GM15510 (cell line): Measurements from ENCODE around the gene FGF14.

Experiments used
- POLR2A ChIP-seq: IDR thresholded peaks from 3 replicates; pipeline ENCODE4 v1.6.1; 2011; ENCODE audit warnings: borderline replicate concordance; ENCODE audit not compliant: insufficient read length; ENCODE audit errors: extremely low read depth

FGF14 gene

DNA sequence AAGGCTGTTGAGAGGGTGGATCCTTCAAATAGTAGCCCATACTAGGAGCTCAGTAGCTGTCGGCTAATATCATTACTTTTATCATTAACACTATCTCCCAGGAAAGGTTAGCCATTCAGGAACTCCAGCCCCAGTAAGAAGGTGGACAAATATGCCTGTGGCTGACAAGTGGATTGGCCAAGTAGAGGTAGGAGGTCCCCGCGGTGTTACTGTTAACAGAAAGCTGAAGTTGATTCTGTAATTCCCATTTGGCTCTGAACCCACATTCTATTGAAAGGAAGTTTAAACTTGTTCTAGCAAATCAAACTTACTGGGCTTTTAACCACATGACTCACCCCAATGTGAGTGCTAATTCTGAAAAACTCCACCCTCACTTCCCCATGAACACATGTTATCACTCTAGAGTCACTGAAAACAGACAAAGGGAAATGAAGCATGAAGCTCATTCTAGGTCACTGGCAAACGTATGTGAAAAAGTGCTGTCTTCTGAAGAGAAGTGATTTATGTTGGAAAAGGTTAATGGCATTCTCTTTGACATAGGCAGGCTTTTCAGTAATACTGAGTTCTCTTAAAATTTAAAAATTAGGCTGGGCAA, 273.5 kb downstream of the FGF14 start:
- no peak for TF ChIP-seq POLR2A

- no peak for TF ChIP-seq POLR2A
These were observed 274.7 kb downstream of the FGF14 start for GRCh38 chr13:102127153-102127552.

- TF ChIP-seq POLR2A, result no peak
These were observed 279.7 kb downstream of the FGF14 start for GRCh38 chr13:102122147-102122546.

- TF ChIP-seq POLR2A, result no peak
These were observed 284.5 kb downstream of the FGF14 start for GRCh38 chr13:102117175-102117831.

DNA sequence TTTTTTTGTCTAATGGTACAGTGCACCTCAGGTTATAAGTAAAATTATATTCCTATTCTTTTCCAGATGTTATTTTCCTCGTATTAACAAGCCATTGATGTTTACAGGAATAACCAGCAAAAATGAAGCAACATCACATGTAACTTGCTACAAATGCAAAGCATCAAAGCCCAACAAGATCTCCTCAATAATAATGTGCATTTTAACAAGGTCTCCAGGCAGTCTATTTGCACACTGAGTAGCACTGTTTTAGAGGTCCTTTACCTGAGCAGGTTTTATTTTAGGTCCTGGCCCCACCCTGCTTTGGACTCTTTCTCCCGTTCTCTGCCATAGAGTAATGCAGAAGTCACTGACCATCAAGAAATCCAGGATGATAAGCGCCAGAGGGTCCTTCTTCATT, 298.4 kb downstream of the FGF14 start:
- TF ChIP-seq POLR2A, result no peak

DNA sequence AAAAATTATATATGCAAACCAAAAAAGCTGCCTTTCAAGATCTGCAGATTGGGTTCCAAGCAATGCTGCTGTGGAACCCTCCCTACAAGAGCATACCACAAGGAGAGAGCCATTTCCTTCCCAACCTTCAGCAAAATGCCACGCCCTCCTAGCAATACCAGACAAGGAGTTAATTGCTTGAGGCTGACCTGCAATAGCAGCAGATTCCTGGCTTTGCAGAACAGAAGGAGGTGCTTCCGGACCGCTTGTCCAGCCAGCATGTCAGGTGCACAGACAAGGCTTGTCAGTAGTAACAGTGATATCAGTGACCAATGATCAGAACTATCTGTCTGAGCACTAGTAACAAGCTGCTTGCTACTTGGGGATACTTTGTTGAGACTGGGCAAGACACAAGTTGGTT, 301.6 kb downstream of the FGF14 start:
- TF ChIP-seq POLR2A, result no peak

DNA sequence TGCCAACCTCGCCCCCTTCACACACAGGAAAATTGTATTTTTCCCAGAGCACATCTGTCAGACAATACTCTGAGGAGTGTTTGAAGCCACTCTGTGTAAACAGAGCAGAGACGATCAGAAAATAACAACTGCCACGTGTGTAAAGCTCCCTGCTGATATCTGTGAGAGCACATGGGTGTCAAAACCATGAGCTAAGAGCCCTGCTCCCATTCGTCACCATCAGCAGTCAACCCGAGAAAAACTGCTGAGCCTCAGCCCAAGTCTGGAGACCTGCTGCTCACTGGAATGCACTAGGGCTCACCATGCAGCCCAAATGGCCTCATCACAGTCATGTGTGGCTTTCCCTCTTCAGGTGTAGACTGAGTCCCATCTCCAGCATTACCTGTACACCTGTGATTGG, 304.1 kb downstream of the FGF14 start:
- TF ChIP-seq POLR2A, result no peak

- TF ChIP-seq POLR2A, result no peak
These were observed 310.6 kb downstream of the FGF14 start for GRCh38 chr13:102091231-102091630.

GRCh38 chr13:102090532-102090931, 311.3 kb downstream of the FGF14 start:
- no peak for TF ChIP-seq POLR2A

DNA sequence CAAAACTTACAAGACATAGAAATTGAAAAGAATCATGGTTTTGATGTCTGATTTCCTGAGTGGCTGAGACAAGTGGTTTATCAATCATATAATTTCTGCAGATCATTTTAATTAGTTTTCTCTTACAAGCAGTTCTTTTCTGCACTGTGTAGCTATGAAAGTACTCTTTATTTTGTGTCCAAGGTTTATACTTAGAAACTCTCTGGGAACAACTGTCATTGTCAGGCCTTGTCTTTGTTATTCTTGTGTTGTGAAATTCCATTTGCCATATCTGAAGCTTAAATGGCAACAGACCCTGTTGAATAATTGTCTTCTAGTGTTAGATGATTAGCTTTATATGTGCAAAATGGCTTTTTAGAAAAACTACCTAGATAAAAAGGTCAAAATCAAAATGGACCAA, 312.1 kb downstream of the FGF14 start:
- no peak for TF ChIP-seq POLR2A

GRCh38 chr13:102089177-102089576, 312.7 kb downstream of the FGF14 start:
- TF ChIP-seq POLR2A, result no peak

DNA sequence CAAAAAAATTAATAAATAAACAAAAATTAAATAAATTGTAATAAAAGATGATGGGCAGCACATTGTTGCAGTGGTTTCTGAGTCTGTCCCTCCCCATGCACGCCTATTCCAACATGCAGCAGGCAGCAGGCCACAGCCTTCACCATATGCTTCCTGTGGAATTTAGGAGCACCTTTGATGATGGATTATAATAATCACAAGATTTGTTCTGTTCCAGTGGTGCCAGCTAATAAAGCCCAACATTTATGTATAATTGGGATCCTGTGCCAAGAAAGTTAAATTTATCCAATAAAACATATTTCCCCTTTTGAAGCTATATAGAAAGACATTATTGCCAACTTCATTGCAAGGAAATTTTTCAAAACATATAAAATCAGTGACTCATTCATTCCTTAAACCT, 328.6 kb downstream of the FGF14 start:
- no peak for TF ChIP-seq POLR2A

- no peak for TF ChIP-seq POLR2A
These were observed 330.1 kb downstream of the FGF14 start for GRCh38 chr13:102071711-102072110.

DNA sequence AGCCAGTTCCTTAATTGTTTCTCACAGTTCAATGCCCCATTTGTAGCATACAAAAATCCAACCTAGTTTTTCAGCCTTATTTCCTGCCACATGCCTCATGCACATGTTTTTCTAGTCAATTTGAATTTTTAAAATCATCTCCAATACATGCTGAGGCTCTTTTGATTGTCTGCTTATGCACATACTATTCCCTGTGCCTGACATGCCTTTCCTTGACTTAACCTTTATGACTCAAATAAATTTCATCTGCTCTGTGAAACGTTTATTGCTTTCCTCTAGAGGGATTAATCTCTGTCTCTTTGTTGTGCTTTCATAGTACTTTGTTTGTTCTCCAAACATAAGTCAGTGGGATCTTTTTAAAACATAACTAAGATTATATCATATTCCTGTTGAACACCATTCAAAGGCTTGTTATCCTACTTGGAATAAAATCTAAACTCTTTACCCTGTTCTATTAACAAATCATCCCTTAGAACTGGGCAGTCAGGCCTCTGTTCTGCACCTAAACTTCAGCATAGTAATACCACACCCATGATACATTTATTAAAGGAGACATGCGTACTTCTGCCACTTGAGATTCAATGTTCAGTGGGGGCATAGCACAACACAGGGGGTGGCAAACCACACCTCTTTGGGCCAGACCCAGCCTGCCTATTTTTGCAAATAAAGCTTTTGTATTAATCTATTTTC, 346.6 kb downstream of the FGF14 start:
- no peak for TF ChIP-seq POLR2A

DNA sequence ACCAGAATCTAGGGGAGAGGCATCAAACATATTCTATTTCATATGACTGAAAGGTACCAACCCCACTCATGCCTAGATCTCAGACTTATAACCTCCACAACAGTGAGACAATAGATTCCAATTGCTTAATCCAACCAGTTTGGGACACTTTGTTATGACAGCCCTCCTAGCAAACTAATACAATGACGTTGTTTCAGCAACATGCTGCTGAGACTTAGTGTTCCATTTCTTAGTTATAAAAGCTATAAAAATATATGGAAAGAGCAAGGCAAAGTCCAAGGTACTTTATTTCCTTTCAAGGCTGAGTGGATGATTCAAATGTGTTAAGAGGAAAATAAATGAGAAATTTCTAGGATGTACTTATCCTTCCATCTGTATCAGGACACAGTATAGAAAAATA, 352.0 kb downstream of the FGF14 start:
- TF ChIP-seq POLR2A, result no peak

GRCh38 chr13:102045731-102046130, 356.1 kb downstream of the FGF14 start:
- no peak for TF ChIP-seq POLR2A
